COLO668 (cell line): ENCODE measurements around the gene ZBTB45.
"Not testable (repeated sequence)": the region's sequence is repeated elsewhere in the genome, so short reads cannot be mapped to it uniquely, and the experiment has no call there.

Experiments
- DNase-seq: peaks from one replicate; lab custom pipeline; 2025; ENCODE audit not compliant: unreplicated experiment; lab: John Stamatoyannopoulos, UW

ZBTB45 gene

GRCh38 chr19:58475714-58476497 lies 43.7 kb downstream of the ZBTB45 start, which contains the start of gene ZNF446:
TSS of gene ZNF446 (plus strand) at chr19:58476352. CDS start at chr19:58477219, 867 bp downstream.
- DNase-seq: peak; percentile 96

DNA sequence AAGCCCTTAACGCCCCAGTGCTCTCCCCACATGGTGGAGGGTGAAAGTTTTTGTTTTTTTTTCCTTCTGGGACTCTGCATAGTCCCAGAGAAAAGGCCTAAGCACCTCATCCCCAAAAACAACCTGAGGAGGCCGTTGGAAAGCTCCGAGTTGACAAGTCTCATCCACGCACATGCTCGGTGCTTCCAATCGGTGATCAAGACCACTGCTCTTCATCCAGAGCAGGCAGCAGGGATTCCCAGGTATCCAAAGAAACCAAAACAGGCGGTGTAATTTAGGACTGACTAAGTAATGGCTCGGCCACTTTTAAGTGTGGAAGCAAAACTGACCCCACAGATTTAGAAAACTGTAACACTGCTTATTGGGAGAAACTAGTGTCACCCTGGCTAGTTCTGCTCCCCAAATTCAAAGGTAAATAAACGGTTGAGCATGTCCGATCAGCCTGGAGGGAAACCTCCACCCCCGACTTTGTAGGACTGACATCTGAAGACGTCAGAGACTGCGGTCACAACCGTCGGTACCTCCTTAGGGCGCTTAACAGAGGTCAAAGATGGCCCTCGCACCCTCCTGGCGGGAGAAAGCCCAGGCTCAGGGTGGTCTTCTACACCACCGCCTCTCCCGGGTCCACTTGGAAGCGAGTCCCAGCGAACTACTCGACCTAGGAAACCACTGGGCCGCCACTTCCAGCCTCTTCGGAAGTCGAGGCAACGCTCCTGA lies 44.5 kb downstream of the ZBTB45 start:
- no peak for DNase-seq

DNA sequence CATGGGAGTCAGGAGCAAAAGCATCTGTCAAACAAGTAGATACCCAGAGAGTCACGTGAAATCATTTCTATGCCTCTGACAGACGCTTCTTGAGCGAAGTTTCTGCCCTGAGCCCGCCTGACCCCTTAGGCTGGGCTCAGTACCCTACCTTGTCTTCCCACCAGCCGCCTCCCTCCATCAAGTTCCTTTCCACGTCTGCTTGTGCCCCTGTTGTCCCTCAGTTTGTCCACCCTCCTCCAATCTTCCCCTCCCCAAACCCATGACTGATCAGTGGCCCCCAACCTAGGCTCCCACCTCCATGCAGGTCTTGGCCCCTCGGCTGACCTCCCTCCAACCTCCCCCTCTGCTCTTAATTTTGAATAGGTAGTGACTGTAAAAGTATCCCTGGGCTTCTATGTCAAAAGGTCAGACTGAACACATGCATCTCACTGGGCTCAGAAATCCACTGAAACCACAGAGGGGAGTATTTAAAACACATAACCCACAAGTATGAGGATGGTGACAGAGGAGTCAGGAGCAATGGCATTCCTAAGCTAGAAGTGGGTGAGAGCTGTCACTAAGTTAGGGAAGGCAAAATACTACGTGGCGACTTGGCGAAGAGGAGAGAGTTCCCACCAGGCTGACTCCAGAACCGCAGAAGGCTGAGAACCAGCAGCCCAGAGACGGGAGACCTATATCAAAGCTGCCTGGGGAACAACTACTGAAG lies 45.2 kb downstream of the ZBTB45 start:
- DNase-seq: no peak

DNA sequence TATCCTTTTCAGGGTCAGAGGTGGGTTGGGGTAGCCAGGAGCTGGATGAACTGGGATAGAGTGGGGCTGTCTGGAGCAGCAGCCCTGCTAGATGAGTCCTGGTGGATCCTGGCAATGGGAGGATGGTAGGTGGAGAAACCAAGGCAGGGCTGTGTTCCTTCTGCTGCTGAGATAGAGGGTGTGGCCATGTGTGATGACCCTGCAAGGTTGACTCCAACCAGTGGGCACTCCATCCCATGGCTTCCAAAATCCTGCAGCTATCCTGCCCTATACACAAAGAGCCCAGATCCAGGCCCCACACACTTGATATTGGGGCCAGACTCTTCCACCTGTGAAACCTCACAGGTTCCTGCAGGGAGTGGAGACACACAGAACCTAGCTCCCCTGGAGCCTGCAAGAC lies 45.8 kb downstream of the ZBTB45 start:
- no peak for DNase-seq

- DNase-seq: no peak
Measured at GRCh38 chr19:58471736-58472135, 47.9 kb downstream of the ZBTB45 start.

- DNase-seq: not testable (repeated sequence)
Measured at GRCh38 chr19:58470837-58471543, 48.6 kb downstream of the ZBTB45 start.

GRCh38 chr19:58469241-58470013 lies 50.2 kb downstream of the ZBTB45 start:
- DNase-seq: no peak

- peak; percentile 31 for DNase-seq
Measured at GRCh38 chr19:58468216-58468839, 51.3 kb downstream of the ZBTB45 start.

DNA sequence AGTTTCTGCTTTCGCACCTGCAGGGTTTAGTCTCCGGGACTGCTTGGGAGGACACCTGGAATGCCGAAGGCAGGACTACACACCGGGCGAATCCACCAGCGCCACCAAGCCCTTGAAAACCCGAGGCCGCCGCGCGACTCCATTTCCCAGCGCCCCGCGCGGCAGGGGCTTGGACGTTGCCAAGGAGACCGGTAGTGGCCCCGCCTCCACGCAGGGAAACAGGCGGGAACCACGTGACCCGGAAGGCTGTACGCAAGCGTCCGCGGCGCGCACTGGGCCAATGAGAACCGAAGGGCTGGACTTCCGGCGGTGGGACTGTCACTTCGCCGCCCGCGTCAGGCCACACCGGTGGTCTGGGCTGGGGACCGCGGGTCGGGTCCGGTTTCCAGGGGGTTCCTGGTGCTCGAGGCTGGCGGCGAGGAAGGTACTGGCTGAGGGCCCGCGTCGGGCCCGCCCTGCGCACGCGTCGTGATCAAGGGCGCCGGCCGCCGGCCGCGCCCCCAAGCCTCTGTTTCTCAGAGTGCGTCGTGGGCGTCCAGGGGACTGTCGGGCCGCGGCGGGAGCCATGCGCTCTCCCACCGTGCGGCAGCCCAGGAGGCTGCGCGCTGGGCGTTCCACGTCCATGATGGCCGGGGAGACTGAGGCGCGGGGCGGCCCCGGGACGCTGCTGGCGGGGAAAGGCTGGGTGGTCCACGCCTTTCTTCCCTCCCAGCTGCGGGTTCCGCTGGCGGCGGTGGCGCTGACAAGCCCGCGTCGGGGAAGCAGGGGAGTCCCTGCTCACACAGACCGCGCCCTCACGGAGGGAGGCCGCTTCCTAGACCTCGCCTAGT lies 52.6 kb downstream of the ZBTB45 start, which contains the start of gene ZNF324:
Gene ZNF324 (plus strand): TSS at position 321 of the 830 bp plus-strand sequence. CDS start 2,106 bp downstream, outside the sequence.
- peak; percentile 99 for DNase-seq

DNA sequence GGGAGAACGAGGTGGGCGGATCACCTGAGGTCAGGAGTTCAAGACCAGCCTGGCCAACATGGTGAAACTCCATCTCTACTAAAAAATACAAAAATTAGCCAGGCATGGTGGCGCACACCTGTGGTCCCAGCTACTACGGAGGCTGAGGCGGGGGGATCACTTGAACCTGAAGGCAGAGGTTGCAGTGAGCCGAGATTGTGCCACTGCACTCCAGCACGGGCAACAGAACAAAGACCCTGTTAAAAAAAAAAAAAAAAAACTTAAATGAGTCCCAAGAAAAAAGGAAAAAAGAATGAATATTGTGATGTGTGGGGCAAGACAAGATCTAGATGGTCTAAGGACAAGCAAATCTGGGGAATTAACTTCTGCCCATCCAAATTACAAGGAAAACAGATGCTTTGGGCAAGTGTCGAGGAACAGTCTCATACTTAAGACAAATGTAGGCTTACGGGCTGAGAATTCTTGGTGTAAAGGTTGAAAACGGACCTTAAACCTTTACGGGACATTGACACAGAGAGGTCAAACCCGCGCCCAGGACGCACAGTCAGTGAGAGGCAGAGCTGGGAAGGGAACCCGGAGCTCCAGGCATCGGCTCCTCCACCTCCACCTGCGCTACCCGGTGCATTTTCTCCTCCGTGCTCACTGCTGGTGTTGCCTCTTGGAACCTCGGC lies 53.4 kb downstream of the ZBTB45 start:
- no peak for DNase-seq
